ENCODE results near the gene ARHGEF1.
"Not testable (repeated sequence)": the region's sequence is repeated elsewhere in the genome, so short reads cannot be mapped to it uniquely, and the experiment has no call there.

ARHGEF1 gene

GRCh38 chr19:41906916-41907680, 24.1 kb downstream of the ARHGEF1 start:
- DNase-seq: no peak

- DNase-seq: no peak
Measured at GRCh38 chr19:41907994-41908615, 25.1 kb downstream of the ARHGEF1 start.

- DNase-seq: no peak
Measured at GRCh38 chr19:41908724-41909464, 25.9 kb downstream of the ARHGEF1 start.

GRCh38 chr19:41909706-41910105, 26.7 kb downstream of the ARHGEF1 start:
- DNase-seq: no peak

GRCh38 chr19:41910240-41910991, 27.4 kb downstream of the ARHGEF1 start:
- no peak for DNase-seq

- DNase-seq: no peak
Measured at GRCh38 chr19:41910992-41911888, 28.3 kb downstream of the ARHGEF1 start.

GRCh38 chr19:41911889-41912731, 29.1 kb downstream of the ARHGEF1 start:
- no peak for DNase-seq

- no peak for DNase-seq
Measured at GRCh38 chr19:41912899-41913537, 30.0 kb downstream of the ARHGEF1 start.

GRCh38 chr19:41913538-41914423, 30.8 kb downstream of the ARHGEF1 start:
- DNase-seq: no peak

GRCh38 chr19:41914424-41914834, 31.4 kb downstream of the ARHGEF1 start:
- not testable (repeated sequence) for DNase-seq

GRCh38 chr19:41915021-41915775, 32.2 kb downstream of the ARHGEF1 start:
- DNase-seq: no peak

- no peak for DNase-seq
Measured at GRCh38 chr19:41915776-41916414, 32.9 kb downstream of the ARHGEF1 start.

- no peak for DNase-seq
Measured at GRCh38 chr19:41917676-41918075, 34.7 kb downstream of the ARHGEF1 start.

GRCh38 chr19:41918095-41918494, 35.1 kb downstream of the ARHGEF1 start:
- DNase-seq: no peak

- DNase-seq: no peak
Measured at GRCh38 chr19:41918653-41919244, 35.8 kb downstream of the ARHGEF1 start.

GRCh38 chr19:41919948-41920712, 37.1 kb downstream of the ARHGEF1 start:
- DNase-seq: no peak
